A673 (cell line): ENCODE results near the gene MMP8.
"Not testable (repeated sequence)": the region's sequence is repeated elsewhere in the genome, so short reads cannot be mapped to it uniquely, and the experiment has no call there.

ENCODE experiments used
- CTCF ChIP-seq: fragments of 300-800, 200-600 bp; sonication (generic); conservative IDR thresholded peaks from 2 replicates; pipeline ENCODE4 v1.5.1; 2017; ENCODE audit warnings: low read depth, mild to moderate bottlenecking, antibody characterized with exemption, low read length, moderate library complexity, mixed read lengths
- EZH2 ChIP-seq: fragments of 200-600 bp; sonication (generic); IDR thresholded peaks from 2 replicates; pipeline ENCODE4 v1.6.1; 2017; ENCODE audit warnings: borderline replicate concordance, low read depth, mild to moderate bottlenecking, mixed read lengths, antibody characterized with exemption, low read length; ENCODE audit not compliant: poor library complexity, severe bottlenecking

GRCh38 chr11:102746746-102747578, 22.2 kb upstream of the MMP8 start:
- TF ChIP-seq CTCF, EZH2: not testable (repeated sequence)
